ENCODE measurements around the gene LRRN1.
"Not testable (repeated sequence)": the region's sequence is repeated elsewhere in the genome, so short reads cannot be mapped to it uniquely, and the experiment has no call there.

Gene LRRN1

GRCh38 chr3:3815206-3815605 lies 16.0 kb downstream of the LRRN1 start:
- DNase-seq: no peak

- DNase-seq: no peak
These were observed 16.8 kb downstream of the LRRN1 start for GRCh38 chr3:3816034-3816433.

GRCh38 chr3:3817865-3818264 lies 18.6 kb downstream of the LRRN1 start:
- DNase-seq: no peak

- no peak for DNase-seq
These were observed 22.5 kb downstream of the LRRN1 start for GRCh38 chr3:3821777-3822176.

- no peak for DNase-seq
These were observed 25.8 kb downstream of the LRRN1 start for GRCh38 chr3:3825035-3825434.

- DNase-seq: no peak
These were observed 27.3 kb downstream of the LRRN1 start for GRCh38 chr3:3826521-3826920.

GRCh38 chr3:3827111-3827510 lies 27.9 kb downstream of the LRRN1 start:
- no peak for DNase-seq

- not testable (repeated sequence) for DNase-seq
These were observed 29.2 kb downstream of the LRRN1 start for GRCh38 chr3:3828417-3828816.

- DNase-seq: no peak
These were observed 37.6 kb downstream of the LRRN1 start for GRCh38 chr3:3836845-3837244.

- no peak for DNase-seq
These were observed 43.1 kb downstream of the LRRN1 start for GRCh38 chr3:3842356-3842755.

- DNase-seq: no peak
These were observed 49.0 kb downstream of the LRRN1 start for GRCh38 chr3:3847994-3848922.

- no peak for DNase-seq
These were observed 49.7 kb downstream of the LRRN1 start for GRCh38 chr3:3848923-3849275.

GRCh38 chr3:3851621-3852323 lies 52.5 kb downstream of the LRRN1 start:
- no peak for DNase-seq

- DNase-seq: no peak
These were observed 54.3 kb downstream of the LRRN1 start for GRCh38 chr3:3853544-3853943.

GRCh38 chr3:3855056-3855455 lies 55.8 kb downstream of the LRRN1 start:
- DNase-seq: no peak

GRCh38 chr3:3860235-3860634 lies 61.0 kb downstream of the LRRN1 start:
- no peak for DNase-seq

GRCh38 chr3:3862534-3862933 lies 63.3 kb downstream of the LRRN1 start:
- DNase-seq: no peak

- no peak for DNase-seq
These were observed 76.3 kb downstream of the LRRN1 start for GRCh38 chr3:3875491-3875890.

GRCh38 chr3:3881050-3881449 lies 81.8 kb downstream of the LRRN1 start:
- no peak for DNase-seq

- not testable (repeated sequence) for DNase-seq
These were observed 88.1 kb downstream of the LRRN1 start for GRCh38 chr3:3887311-3887710.

GRCh38 chr3:3893590-3893989 lies 94.4 kb downstream of the LRRN1 start:
- no peak for DNase-seq
